ENCODE results near the gene USO1. TPM values are rescaled to one million over a fixed set of nuclear protein-coding genes. Genes with fewer than 3 reads are reported as not detected.
"Not testable (repeated sequence)": the region's sequence is repeated elsewhere in the genome, so short reads cannot be mapped to it uniquely, and the experiment has no call there.

USO1 gene
- 10 to 100 TPM; 71.3 to 93.2 (median 81.3) TPM for polyA plus RNA-seq (ENCODE audit: insufficient read length in 4 of 4)

GRCh38 chr4:75724066-75724866 is at the start of gene USO1:
Gene USO1, plus strand, starts transcription at chr4:75724577. Its CDS starts 243 bp downstream, at chr4:75724820.
- DNase-seq (ENCODE audit: low read depth in 4 of 4, low spot score in 2 of 4): peak; percentile 94 to 98 (median 97)

GRCh38 chr4:75675004-75675531 is 49.3 kb upstream of the USO1 start:
- no peak for DNase-seq (ENCODE audit: low read depth in 4 of 4, low spot score in 2 of 4)

GRCh38 chr4:75678473-75678872 is 45.9 kb upstream of the USO1 start:
- DNase-seq (ENCODE audit: low read depth in 4 of 4, low spot score in 2 of 4): no peak

- DNase-seq (ENCODE audit: low read depth in 4 of 4, low spot score in 2 of 4): no peak
Observed at GRCh38 chr4:75678965-75679364, 45.4 kb upstream of the USO1 start.

- DNase-seq (ENCODE audit: low read depth in 4 of 4, low spot score in 2 of 4): no peak
Observed at GRCh38 chr4:75679876-75680575, 44.4 kb upstream of the USO1 start.

- DNase-seq (ENCODE audit: low read depth in 4 of 4, low spot score in 2 of 4): no peak
Observed at GRCh38 chr4:75683482-75684155, 40.8 kb upstream of the USO1 start.

- no peak for DNase-seq (ENCODE audit: low read depth in 4 of 4, low spot score in 2 of 4)
Observed at GRCh38 chr4:75685546-75686189, 38.7 kb upstream of the USO1 start.

- DNase-seq (ENCODE audit: low read depth in 4 of 4, low spot score in 2 of 4): no peak
Observed at GRCh38 chr4:75686346-75686745, 38.0 kb upstream of the USO1 start.

GRCh38 chr4:75687125-75687524 is 37.3 kb upstream of the USO1 start:
- not testable (repeated sequence) for DNase-seq (ENCODE audit: low read depth in 4 of 4, low spot score in 2 of 4)

GRCh38 chr4:75692066-75692465 is 32.3 kb upstream of the USO1 start:
- not testable (repeated sequence) for DNase-seq (ENCODE audit: low read depth in 4 of 4, low spot score in 2 of 4)

- DNase-seq (ENCODE audit: low read depth in 4 of 4, low spot score in 2 of 4): no peak
Observed at GRCh38 chr4:75696071-75696470, 28.3 kb upstream of the USO1 start.

GRCh38 chr4:75696581-75696980 is 27.8 kb upstream of the USO1 start:
- DNase-seq (ENCODE audit: low read depth in 4 of 4, low spot score in 2 of 4): no peak

GRCh38 chr4:75698162-75698962 is 26.0 kb upstream of the USO1 start:
- no peak for DNase-seq (ENCODE audit: low read depth in 4 of 4, low spot score in 2 of 4)

- no peak for DNase-seq (ENCODE audit: low read depth in 4 of 4, low spot score in 2 of 4)
Observed at GRCh38 chr4:75698963-75699228, 25.5 kb upstream of the USO1 start.

- DNase-seq (ENCODE audit: low read depth in 4 of 4, low spot score in 2 of 4): no peak
Observed at GRCh38 chr4:75699299-75699698, 25.1 kb upstream of the USO1 start.

- no peak for DNase-seq (ENCODE audit: low read depth in 4 of 4, low spot score in 2 of 4)
Observed at GRCh38 chr4:75702919-75703411, 21.4 kb upstream of the USO1 start.

GRCh38 chr4:75705198-75705977 is 19.0 kb upstream of the USO1 start:
- DNase-seq (ENCODE audit: low read depth in 4 of 4, low spot score in 2 of 4): no peak

GRCh38 chr4:75708218-75708691 is 16.1 kb upstream of the USO1 start:
- no peak for DNase-seq (ENCODE audit: low read depth in 4 of 4, low spot score in 2 of 4)

- DNase-seq (ENCODE audit: low read depth in 4 of 4, low spot score in 2 of 4): no peak
Observed at GRCh38 chr4:75710246-75710645, 14.1 kb upstream of the USO1 start.
